IMR-90 (cell line): ENCODE measurements around the gene HS3ST1. TPM values are rescaled to one million over a fixed set of nuclear protein-coding genes. Genes with fewer than 3 reads are reported as not detected.

ENCODE experiments used
- ATAC-seq: fragments of 200-7000 bp; cut with Tn5 transposase; 2 replicates; pipeline ENCODE4 v1.9.1; 2020; ENCODE audit warnings: low read depth, mild to moderate bottlenecking, moderate library complexity
- BruUV-seq: library from RNA; stranded (reverse); fragments of 400-500 nt; replicated peaks from 2 replicates; lab custom pipeline; 2021; lab: Mats Ljungman, UMichigan
- CTCF ChIA-PET: fragments of 300-600 bp; formaldehyde crosslinking; extraction: SDS; loops from one replicate; lab custom pipeline; 2021; ENCODE audit warnings: antibody characterized with exemption; lab: Yijun Ruan, JAX
- POLR2A ChIA-PET: fragments of 300-600 bp; sonication (Branson Sonifier 250); formaldehyde crosslinking; loops from one replicate; lab custom pipeline; 2022; ENCODE audit warnings: antibody characterized with exemption; ENCODE audit not compliant: unreplicated experiment; lab: Charles Lee
- DNase-seq: peaks from one replicate; pipeline ENCODE4 v3.0.0; 2013
- H2AFZ ChIP-seq: replicated peaks from 2 replicates; pipeline ENCODE3; 2013; ENCODE audit warnings: low read length, mild to moderate bottlenecking; ENCODE audit not compliant: poor library complexity
- H2AK5ac ChIP-seq: 2 replicates; pipeline ENCODE4 v1.6.1; 2013; ENCODE audit warnings: low read depth, low read length, inconsistent platforms
- H2AK9ac ChIP-seq: replicated peaks from 2 replicates; pipeline ENCODE3; 2013; ENCODE audit warnings: mild to moderate bottlenecking, low read depth, low read length, moderate library complexity; ENCODE audit not compliant: poor library complexity
- H2BK120ac ChIP-seq: 2 replicates; pipeline ENCODE4 v1.6.1; 2013; ENCODE audit warnings: low read depth, low read length, inconsistent platforms
- H2BK15ac ChIP-seq: 3 replicates; pipeline ENCODE4 v1.6.1; 2013; ENCODE audit warnings: low read depth, low read length, inconsistent platforms
- H2BK20ac ChIP-seq: 2 replicates; pipeline ENCODE4 v1.6.1; 2013; ENCODE audit warnings: low read depth, mild to moderate bottlenecking, inconsistent platforms, low read length, moderate library complexity
- H2BK5ac ChIP-seq: 2 replicates; pipeline ENCODE4 v1.6.1; 2013; ENCODE audit warnings: mild to moderate bottlenecking, low read depth, low read length, inconsistent platforms; ENCODE audit not compliant: poor library complexity, severe bottlenecking
- H3K14ac ChIP-seq: replicated peaks from 2 replicates; pipeline ENCODE4 v1.6.1; 2013; ENCODE audit warnings: low read depth, low read length, inconsistent platforms
- H3K18ac ChIP-seq: 2 replicates; pipeline ENCODE4 v1.6.1; 2013; ENCODE audit warnings: low read depth, low read length, control low read depth
- H3K23ac ChIP-seq: 2 replicates; pipeline ENCODE4 v1.6.1; 2013; ENCODE audit warnings: low read depth, low read length, inconsistent platforms
- H3K27ac ChIP-seq: 2 replicates; pipeline ENCODE4 v1.5.1; 2013; ENCODE audit warnings: mild to moderate bottlenecking, control low read depth, low read length; ENCODE audit not compliant: insufficient read depth
- H3K27me3 ChIP-seq: 2 replicates; pipeline ENCODE4 v1.6.1; 2013; ENCODE audit warnings: low read length; ENCODE audit not compliant: control insufficient read depth, insufficient read depth
- H3K36me3 ChIP-seq: 2 replicates; pipeline ENCODE4 v1.6.1; 2013; ENCODE audit warnings: low read length, mixed read lengths; ENCODE audit not compliant: control insufficient read depth, insufficient read depth
- H3K4ac ChIP-seq: 2 replicates; pipeline ENCODE4 v1.6.1; 2013; ENCODE audit warnings: low read depth, low read length, inconsistent platforms
- H3K4me1 ChIP-seq: 2 replicates; pipeline ENCODE4 v1.6.1; 2013; ENCODE audit warnings: low read length, mixed read lengths; ENCODE audit not compliant: control insufficient read depth, insufficient read depth
- H3K4me2 ChIP-seq: 2 replicates; pipeline ENCODE4 v1.6.1; 2013; ENCODE audit warnings: low read depth, mild to moderate bottlenecking, control low read depth, low read length, moderate library complexity
- H3K4me3 ChIP-seq: 2 replicates; pipeline ENCODE4 v1.5.1; 2013; ENCODE audit warnings: low read depth, mild to moderate bottlenecking, control low read depth, low read length, moderate library complexity; ENCODE audit not compliant: insufficient read depth
- H3K56ac ChIP-seq: 2 replicates; pipeline ENCODE4 v1.6.1; 2013; ENCODE audit warnings: low read length, inconsistent platforms; ENCODE audit not compliant: insufficient read depth; ENCODE audit errors: extremely low read depth
- H3K79me1 ChIP-seq, 2 experiments: 2 replicates each; pipeline ENCODE4 v1.6.1; 2013; ENCODE audit warnings: low read length in 2 of 2, inconsistent platforms in 1 of 2, low read depth in 1 of 2
- H3K9ac ChIP-seq: 2 replicates; pipeline ENCODE4 v1.6.1; 2013; ENCODE audit warnings: low read depth, low read length, control low read depth
- H3K9me1 ChIP-seq: 2 replicates; pipeline ENCODE4 v1.6.1; 2013; ENCODE audit warnings: low read length, inconsistent platforms; ENCODE audit not compliant: insufficient read depth
- H3K9me3 ChIP-seq: 2 replicates; pipeline ENCODE4 v1.6.1; 2013; ENCODE audit warnings: low read length; ENCODE audit not compliant: control insufficient read depth, insufficient read depth
- H4K20me1 ChIP-seq: 2 replicates; pipeline ENCODE4 v1.6.1; 2013; ENCODE audit warnings: low read length, inconsistent platforms; ENCODE audit not compliant: insufficient read depth
- H4K5ac ChIP-seq: 2 replicates; pipeline ENCODE4 v1.6.1; 2013; ENCODE audit warnings: mild to moderate bottlenecking, low read depth, low read length, control low read depth
- H4K8ac ChIP-seq, 2 experiments: 2 replicates each; pipeline ENCODE4 v1.6.1; 2013; ENCODE audit warnings: low read depth in 2 of 2, low read length in 2 of 2, control low read depth in 1 of 2, inconsistent platforms in 1 of 2
- H4K91ac ChIP-seq: 2 replicates; pipeline ENCODE4 v1.6.1; 2013; ENCODE audit warnings: low read depth, low read length, inconsistent platforms; ENCODE audit not compliant: insufficient read depth
- CHD1 ChIP-seq: IDR thresholded peaks from 2 replicates; pipeline ENCODE4 v1.6.1; 2012; ENCODE audit warnings: low read depth, low read length, improper control_type of control experiment
- MAFK ChIP-seq: IDR thresholded peaks from 2 replicates; pipeline ENCODE4 v1.6.1; 2012; ENCODE audit warnings: low read depth, low read length, improper control_type of control experiment
- MAZ ChIP-seq: IDR thresholded peaks from 2 replicates; pipeline ENCODE4 v1.6.1; 2012; ENCODE audit warnings: low read depth, mild to moderate bottlenecking, low read length, improper control_type of control experiment, moderate library complexity, borderline replicate concordance
- NFE2L2 ChIP-seq: fragments of 150-350 bp; IDR thresholded peaks from 2 replicates; pipeline ENCODE4 v1.6.1; 2016; ENCODE audit warnings: low read depth, mild to moderate bottlenecking, low read length
- POLR2A ChIP-seq: IDR thresholded peaks from 2 replicates; pipeline ENCODE4 v1.6.1; 2012; ENCODE audit warnings: mild to moderate bottlenecking, low read depth, low read length
- RAD21 ChIP-seq: IDR thresholded peaks from 2 replicates; pipeline ENCODE4 v1.6.1; 2012; ENCODE audit warnings: low read length, improper control_type of control experiment
- SMC3 ChIP-seq: fragments of 150-350 bp; IDR thresholded peaks from 2 replicates; pipeline ENCODE4 v1.6.1; 2016; ENCODE audit warnings: low read depth, mild to moderate bottlenecking, antibody characterized with exemption, low read length, moderate library complexity
- WGBS, 2 experiments: methylation state at CpG; one replicate each; pipeline versions ENCODE4 v1.1.5 to v1.1.7; 2013; ENCODE audit warnings: missing lambda C conversion rate in 2 of 2; ENCODE audit not compliant: insufficient read length in 1 of 2; ENCODE audit errors: extremely low coverage in 2 of 2; 5-methylcytosine and 5-hydroxymethylcytosine counted together
- dilution Hi-C: fragments of 300-500 bp; cut with HindIII; formaldehyde crosslinking; loops from one replicate; pipeline ENCODE4 v1.14.3; 2018; ENCODE audit warnings: low sequenced_read_pairs; ENCODE audit not compliant: unreplicated experiment
- in situ Hi-C: fragments of 300-500 bp; cut with MboI; formaldehyde crosslinking; loops from 3 replicates; pipeline ENCODE4 v1.14.3; 2019; ENCODE audit warnings: low sequenced_read_pairs, inconsistent platforms, mixed read lengths
- intact Hi-C: fragments of 100-400 bp; cut with micrococcal nuclease; formaldehyde crosslinking; loops from 2 replicates; pipeline ENCODE4 v1.10.0; 2022
- polyA plus RNA-seq, 3 experiments: library from polyadenylated mRNA; depleted of rRNA; stranded (reverse); fragments of >200 nt; gene quantifications; 2 replicates each; pipeline ENCODE4 v1.2.3, GENCODE V29; 2012; ENCODE audit warnings: low replicate concordance in 1 of 3
- total RNA-seq: library from RNA; depleted of rRNA; stranded (reverse); fragments of >200 nt; gene quantifications from 2 replicates; pipeline ENCODE4 v1.2.3, GENCODE V29; 2012
- TF ChIP-seq, protein P1 (sequence below): conservative IDR thresholded peaks from 2 replicates; pipeline ENCODE4 v1.5.1; 2012; ENCODE audit warnings: mild to moderate bottlenecking, low read depth, low read length, improper control_type of control experiment
- TF ChIP-seq, protein P2 (sequence below): fragments of 150-350 bp; IDR thresholded peaks from 2 replicates; pipeline ENCODE4 v1.6.1; 2017; ENCODE audit warnings: mild to moderate bottlenecking, antibody characterized with exemption, low read length, low read depth

HS3ST1 gene
- total and polyA plus RNA-seq, 2 of the 4 experiments (the other 2 are of a cell fraction): 0.09 TPM; not detected in 1

DNA sequence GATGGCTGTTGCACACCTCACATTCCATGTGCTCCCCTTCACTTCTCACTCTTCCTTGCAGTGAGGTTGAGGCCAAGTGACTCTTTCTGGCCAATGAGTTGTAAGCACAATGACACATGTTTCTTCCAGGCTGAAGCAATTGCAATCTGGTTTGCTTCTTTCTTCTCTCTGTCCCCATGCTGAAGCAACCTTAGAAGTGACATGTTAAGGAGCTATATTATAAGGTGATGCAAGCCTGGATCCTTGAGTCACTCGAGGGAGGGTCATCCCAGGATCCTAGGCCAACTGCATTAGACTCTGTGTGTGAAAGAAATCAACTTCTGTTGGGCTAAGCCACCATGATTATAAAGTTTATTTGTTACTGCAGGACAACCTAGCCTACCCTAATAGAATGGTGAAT, 45.5 kb upstream of the HS3ST1 start:
- Histone ChIP-seq H4K8ac (no peak overlapping the region), H2BK5ac (no peak overlapping the region), H3K4me1 (no peaks in the 10 kb centered on the region), H3K27ac (no peak overlapping the region), H3K27me3 (peaks cover 2% of the 10 kb centered on the region; the same call in 1 of the 2 replicates), H3K36me3 (no peaks in the 10 kb centered on the region), H2AK5ac (no peak overlapping the region), H3K23ac (no peak overlapping the region), H2BK15ac (no peak overlapping the region), H4K91ac (no peak overlapping the region), H3K9ac (no peak overlapping the region), H3K9me1 (no peaks in the 10 kb centered on the region), H2BK120ac (no peak overlapping the region), H3K9me3 (no peaks in the 10 kb centered on the region), H3K56ac (no peak overlapping the region), H3K14ac (no peak overlapping the region), H3K18ac (no peak overlapping the region), H2AFZ (no peak overlapping the region), H2AK9ac (no peak overlapping the region), H3K4ac (no peak overlapping the region), H3K4me3 (no peak overlapping the region), H3K79me1 (no peaks in the 10 kb centered on the region), H2BK20ac (no peak overlapping the region), H3K4me2 (no peak overlapping the region), H4K20me1 (no peaks in the 10 kb centered on the region), H4K5ac (no peak overlapping the region)
- no peak for DNase-seq
- TF ChIP-seq MAZ (no peak), SMC3 (no peak), MAFK (no peak), NFE2L2 (no peak), POLR2A (no peak), CHD1 (no peak), RAD21 (no peak)
- TF ChIP-seq, protein P1, sequence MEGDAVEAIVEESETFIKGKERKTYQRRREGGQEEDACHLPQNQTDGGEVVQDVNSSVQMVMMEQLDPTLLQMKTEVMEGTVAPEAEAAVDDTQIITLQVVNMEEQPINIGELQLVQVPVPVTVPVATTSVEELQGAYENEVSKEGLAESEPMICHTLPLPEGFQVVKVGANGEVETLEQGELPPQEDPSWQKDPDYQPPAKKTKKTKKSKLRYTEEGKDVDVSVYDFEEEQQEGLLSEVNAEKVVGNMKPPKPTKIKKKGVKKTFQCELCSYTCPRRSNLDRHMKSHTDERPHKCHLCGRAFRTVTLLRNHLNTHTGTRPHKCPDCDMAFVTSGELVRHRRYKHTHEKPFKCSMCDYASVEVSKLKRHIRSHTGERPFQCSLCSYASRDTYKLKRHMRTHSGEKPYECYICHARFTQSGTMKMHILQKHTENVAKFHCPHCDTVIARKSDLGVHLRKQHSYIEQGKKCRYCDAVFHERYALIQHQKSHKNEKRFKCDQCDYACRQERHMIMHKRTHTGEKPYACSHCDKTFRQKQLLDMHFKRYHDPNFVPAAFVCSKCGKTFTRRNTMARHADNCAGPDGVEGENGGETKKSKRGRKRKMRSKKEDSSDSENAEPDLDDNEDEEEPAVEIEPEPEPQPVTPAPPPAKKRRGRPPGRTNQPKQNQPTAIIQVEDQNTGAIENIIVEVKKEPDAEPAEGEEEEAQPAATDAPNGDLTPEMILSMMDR: no peak
- TF ChIP-seq, protein P2, sequence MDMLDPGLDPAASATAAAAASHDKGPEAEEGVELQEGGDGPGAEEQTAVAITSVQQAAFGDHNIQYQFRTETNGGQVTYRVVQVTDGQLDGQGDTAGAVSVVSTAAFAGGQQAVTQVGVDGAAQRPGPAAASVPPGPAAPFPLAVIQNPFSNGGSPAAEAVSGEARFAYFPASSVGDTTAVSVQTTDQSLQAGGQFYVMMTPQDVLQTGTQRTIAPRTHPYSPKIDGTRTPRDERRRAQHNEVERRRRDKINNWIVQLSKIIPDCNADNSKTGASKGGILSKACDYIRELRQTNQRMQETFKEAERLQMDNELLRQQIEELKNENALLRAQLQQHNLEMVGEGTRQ: no peak
- intact Hi-C loops: no loop called here
- in situ Hi-C loops: no loop called here
- ATAC-seq: no peak
- no CpG with 5 or more reads among the region's 1 CpG for WGBS, 2 experiments
- no TSS peak for BruUV-seq
- ChIA-PET CTCF (no interaction called here), POLR2A (no interaction called here)
- dilution Hi-C loops: no loop called here
